Activated T-cell treated with anti-CD3 and anti-CD28 coated beads for 1 hour (primary cell): ENCODE results near the gene LORICRIN.

Experiments used
- DNase-seq: peaks from one replicate; pipeline ENCODE4 v3.0.0-alpha.2; 2020; ENCODE audit warnings: low read depth

LORICRIN gene

DNA sequence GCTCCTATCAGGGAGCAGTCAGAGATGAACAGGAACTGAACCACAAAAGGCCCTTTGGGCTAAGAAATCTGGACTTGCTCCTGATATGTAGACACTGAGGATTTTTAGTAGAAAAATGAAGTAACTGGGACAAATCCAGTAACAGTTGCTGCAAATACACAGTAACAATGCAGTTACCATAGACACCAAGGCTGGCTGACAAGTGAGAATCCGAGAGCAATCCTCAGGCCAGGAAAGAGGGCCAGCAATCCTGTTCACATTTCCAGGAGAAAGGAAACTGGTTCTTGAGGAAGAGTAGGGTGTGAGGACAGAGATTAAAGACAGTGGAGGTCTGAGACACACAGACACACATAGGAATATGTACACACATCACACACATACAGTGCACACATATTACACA, 9.3 kb upstream of the LORICRIN start:
- DNase-seq = no peak

- DNase-seq = no peak
These were observed 8.4 kb upstream of the LORICRIN start for GRCh38 chr1:153251087-153251486.

GRCh38 chr1:153251562-153251961, 7.9 kb upstream of the LORICRIN start:
- DNase-seq = no peak

GRCh38 chr1:153251988-153252387, 7.5 kb upstream of the LORICRIN start:
- DNase-seq = no peak

- DNase-seq = no peak
These were observed 6.4 kb upstream of the LORICRIN start for GRCh38 chr1:153253076-153253475.

DNA sequence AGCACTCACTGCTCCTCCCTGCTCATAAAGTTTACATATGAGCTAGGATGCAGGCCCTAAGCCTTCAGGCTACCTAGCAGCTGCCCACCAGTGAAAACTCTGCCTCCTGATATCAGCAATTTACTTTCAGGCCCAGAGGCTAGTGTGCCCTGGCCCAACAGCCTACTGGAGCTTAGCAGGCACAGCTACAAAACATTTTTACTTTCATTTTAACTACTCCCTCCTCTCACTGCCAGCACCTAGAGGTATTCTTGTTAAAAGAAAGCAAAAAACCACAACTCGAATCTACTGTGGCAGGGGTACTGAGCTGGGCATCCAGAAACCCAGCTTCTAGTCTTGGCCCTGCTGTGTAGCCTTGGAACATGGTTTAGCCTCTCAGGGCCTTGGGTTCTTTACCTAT, 5.8 kb upstream of the LORICRIN start:
- DNase-seq = no peak

DNA sequence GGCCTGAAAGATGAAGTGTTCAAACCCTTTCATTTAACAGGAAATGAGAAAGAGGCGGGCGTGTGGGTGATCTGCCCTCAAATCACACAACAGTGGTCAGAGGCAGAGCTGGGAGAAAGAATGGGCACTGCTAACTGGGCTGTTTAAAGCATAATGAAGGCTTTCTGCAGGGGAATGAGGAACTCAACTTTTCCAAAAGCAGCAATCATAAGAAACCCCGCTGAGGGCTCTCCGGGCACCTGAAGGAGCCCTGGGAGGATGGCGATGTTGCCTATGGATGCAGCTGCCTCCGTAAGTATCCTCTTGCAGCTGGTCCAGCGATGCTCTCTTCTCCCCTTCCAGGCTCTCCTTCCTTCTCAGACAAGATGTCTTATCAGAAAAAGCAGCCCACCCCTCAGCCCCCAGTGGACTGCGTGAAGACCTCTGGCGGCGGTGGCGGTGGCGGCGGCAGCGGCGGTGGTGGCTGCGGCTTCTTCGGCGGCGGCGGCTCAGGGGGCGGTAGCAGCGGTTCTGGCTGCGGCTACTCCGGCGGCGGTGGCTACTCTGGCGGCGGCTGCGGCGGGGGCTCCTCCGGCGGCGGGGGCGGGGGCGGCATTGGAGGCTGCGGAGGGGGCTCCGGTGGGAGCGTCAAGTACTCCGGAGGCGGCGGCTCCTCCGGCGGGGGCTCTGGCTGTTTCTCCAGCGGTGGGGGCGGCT, 1.2 kb downstream of the LORICRIN start:
- DNase-seq = no peak

- peak; percentile 22 for DNase-seq
These were observed 2.0 kb downstream of the LORICRIN start for GRCh38 chr1:153261281-153262069.

DNA sequence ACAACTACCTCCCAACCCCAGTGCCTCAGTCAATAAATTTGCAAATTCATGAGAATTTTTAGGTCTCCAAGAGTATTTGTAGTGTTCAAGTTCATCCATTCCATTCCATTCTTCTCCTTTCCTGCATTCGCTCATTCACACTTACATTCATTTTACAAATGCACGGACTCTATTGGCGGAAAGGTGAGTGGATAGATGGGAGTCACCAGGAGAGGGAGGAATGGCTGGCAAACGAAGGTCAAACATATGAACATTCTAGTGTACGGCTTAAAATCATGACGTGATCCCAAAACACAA, 2.5 kb downstream of the LORICRIN start:
- DNase-seq = no peak

- no peak for DNase-seq
These were observed 3.1 kb downstream of the LORICRIN start for GRCh38 chr1:153262462-153263157.

GRCh38 chr1:153265457-153265856, 6.0 kb downstream of the LORICRIN start:
- DNase-seq = no peak

- no peak for DNase-seq
These were observed 12.2 kb downstream of the LORICRIN start for GRCh38 chr1:153271711-153272110.

DNA sequence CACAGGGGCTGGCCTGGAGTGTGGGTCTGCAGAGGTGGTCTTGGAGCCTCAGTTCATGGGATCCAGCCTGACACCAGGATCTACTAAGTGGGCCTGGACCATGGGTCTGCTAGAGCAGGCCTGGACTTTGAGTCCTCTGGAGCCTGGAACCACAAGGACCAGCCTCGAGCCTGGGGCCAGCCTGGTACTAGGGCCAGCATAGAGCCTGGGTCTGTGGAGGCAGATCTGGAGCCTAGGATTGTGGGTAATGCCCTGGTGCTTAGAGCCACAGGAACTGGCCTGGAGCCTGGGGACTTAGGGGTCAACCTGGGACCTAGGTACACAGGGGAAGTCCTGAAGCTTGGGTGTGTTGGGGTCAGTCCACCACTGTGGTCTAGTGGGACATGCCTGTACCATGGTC, 12.7 kb downstream of the LORICRIN start:
- DNase-seq = no peak

DNA sequence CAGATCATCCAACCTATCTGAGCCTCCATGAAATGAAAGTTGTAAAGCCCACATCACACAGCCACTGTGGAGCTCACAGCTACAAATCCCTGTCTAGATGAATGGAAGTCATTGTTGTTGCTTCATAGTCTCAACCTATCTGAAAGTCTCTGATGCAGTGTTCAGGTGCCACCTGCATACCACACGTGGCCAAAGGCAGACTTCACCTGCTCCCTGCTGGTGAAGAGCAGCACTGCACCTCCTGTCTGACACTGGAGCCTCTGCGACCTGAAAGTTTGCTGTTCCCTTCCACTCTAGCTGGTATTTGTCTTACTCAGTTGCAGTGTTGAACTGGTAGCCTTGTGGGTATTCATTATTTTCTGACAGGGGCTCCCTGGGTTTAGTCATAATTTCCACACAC, 18.4 kb downstream of the LORICRIN start:
- DNase-seq = peak; percentile 14

DNA sequence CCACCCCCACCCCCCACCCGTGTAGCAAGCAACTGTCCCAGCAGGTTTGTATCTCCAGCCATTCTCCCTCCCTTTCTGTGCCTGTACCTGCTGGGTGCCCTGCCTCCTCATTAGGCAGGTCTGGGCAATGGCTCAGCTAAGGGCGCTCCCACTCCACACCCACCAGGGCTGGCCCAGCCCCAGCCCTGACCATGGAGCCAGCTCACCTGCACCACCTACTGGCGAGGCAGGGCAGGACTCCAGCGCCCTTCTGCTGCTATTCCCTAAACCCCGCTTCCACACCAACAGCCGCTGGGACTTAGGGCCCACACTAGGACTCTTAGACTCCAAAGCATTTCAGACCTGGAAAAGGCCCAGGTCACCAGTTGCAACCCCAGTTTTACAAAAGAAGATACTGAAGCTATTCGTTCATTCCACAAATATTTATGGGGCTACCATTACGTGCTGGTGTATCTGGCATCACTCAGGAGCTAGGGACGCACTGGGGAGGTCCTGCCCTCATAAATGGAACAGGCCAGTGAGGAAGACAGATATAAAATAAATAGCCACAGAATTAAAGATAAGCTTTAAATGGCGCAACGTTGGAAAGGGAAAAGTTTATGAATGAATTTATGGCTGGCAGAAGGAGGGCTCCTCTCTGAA, 29.3 kb downstream of the LORICRIN start:
- no peak for DNase-seq

GRCh38 chr1:153291514-153291913, 32.0 kb downstream of the LORICRIN start:
- no peak for DNase-seq

DNA sequence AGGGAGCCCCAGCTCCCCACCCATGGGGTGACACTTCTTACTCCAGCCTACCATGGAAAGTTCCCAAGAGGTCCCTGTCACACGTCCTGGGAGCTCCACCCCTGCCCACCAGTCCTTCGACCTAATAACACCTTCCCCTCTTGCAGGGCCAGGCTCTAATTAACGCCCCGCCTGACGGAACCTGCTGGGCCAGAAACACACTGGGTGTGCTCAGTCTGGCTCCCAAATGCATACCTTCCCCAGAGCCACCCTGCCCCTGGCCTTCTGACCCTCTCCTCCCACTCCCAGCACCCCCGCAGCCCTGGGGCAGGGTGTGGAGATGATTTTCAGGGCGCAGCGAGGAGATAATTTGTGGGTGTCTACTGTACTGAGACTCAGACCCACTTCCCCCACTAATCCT, 32.7 kb downstream of the LORICRIN start:
- no peak for DNase-seq

DNA sequence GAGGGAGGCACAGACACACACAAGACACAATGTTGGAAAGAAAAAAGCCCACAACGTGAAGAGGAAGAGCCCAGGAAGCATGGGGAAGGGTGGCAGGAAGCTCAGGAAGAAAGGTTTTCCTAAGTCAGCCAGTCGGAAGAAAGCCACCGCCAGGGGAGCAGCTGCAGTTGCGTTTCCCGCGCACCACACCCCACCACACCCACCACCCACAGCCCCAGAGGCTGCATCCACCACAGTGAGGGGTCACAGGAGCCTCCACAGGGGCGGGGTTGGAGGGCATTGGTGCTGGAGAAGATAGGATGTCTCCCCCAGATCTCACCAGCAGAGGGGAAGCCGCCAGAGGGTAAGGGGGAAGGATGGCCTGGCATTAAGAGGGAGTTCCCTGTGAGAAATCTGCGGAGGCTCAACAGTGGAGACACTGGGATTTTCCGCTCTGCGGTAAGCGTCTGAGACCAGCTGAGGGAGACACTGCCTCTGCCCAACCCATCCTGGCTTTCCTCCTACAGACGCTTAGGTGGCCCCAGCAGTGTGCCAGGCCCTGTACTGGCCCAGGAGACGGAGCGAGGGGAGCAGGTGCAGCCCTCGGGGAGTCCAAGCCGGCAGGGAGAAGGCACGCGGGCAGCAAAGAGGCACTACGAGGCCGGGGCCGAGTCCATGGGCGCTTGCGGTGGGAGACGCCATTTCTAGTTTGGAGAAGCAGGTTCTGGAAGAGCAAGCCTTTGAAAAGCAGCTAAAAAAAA, 33.4 kb downstream of the LORICRIN start:
- DNase-seq = no peak

- DNase-seq = no peak
These were observed 33.9 kb downstream of the LORICRIN start for GRCh38 chr1:153293480-153293775.

DNA sequence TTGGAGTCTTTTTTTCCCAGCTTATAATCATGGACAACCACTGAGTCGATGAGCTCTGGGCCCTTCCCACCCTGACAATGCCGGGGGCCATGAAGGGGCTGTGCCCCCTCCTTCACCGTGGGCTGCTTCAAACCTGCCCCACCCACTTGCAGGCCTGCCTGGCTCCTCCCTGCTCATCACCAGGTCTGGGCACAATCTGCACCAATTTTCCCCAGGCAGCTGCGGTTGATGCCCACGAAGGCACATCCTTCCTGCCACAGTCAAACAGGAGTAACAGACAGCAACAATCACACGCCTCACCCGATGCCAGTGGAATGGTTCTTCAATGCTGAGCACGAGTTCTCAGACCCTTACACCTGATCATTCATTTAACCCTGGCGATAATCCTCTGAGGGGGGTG, 34.4 kb downstream of the LORICRIN start:
- DNase-seq = no peak

DNA sequence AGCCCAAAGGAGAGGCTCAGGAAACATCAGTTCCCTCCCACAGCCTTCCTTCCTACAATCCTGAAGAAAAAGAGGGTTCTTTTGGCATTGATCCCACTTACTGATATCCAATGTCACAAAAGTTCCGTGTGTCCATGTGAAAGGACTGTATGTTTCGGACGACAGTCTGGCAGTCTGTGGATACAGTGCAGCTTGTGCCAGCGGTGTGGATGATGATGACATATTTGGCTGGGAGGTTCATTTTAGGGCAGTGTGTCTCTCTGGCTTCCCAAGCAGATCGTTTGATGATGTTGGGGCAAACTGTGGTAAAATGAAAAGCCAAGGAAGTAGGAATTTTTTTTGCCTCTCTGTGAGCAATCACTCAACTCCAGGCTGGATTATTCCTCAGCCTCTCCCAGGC, 42.8 kb downstream of the LORICRIN start:
- DNase-seq = no peak

GRCh38 chr1:153305682-153306081, 46.2 kb downstream of the LORICRIN start:
- DNase-seq = no peak
